H1 (cell line): Measurements from ENCODE around the gene CASK. TPM values are rescaled to one million over a fixed set of nuclear protein-coding genes. Genes with fewer than 3 reads are reported as not detected.
A peak's percentile ranks its signal among the peaks of the same experiment; 100 is the strongest.

Experiments
- CTCF ChIA-PET: fragments of 300-600 bp; sonication (Branson Sonifier 250); formaldehyde crosslinking; loops from one replicate; lab custom pipeline; 2021; ENCODE audit not compliant: partially characterized antibody; lab: Charles Lee
- POLR2A ChIA-PET: fragments of 300-600 bp; sonication (Branson Sonifier 250); formaldehyde crosslinking; loops from one replicate; lab custom pipeline; 2021; ENCODE audit warnings: inconsistent platforms; ENCODE audit not compliant: partially characterized antibody; lab: Charles Lee
- DNase-seq, 2 experiments: peaks; one replicate each; pipeline versions ENCODE4 v3.0.0 to v3.0.0-alpha.2; 2010 to 2022; ENCODE audit warnings: low spot score in 2 of 2, low read depth in 1 of 2, mixed read lengths in 1 of 2
- FAIRE-seq: peaks from 2 replicates; lab custom pipeline; 2011; peaks lifted over from hg19 to GRCh38; lab: Jason Lieb, UNC
- H2AFZ ChIP-seq: 2 replicates; pipeline ENCODE4 v1.8.1; 2012; ENCODE audit warnings: low read length, inconsistent platforms
- H2AK5ac ChIP-seq: 2 replicates; pipeline ENCODE4 v1.6.1; 2013; ENCODE audit warnings: low read depth, low read length
- H2BK120ac ChIP-seq: replicated peaks from 2 replicates; pipeline ENCODE3; 2013; ENCODE audit warnings: low read depth, low read length, inconsistent platforms
- H2BK12ac ChIP-seq: 2 replicates; pipeline ENCODE4 v1.6.1; 2013; ENCODE audit warnings: low read depth, low read length
- H2BK15ac ChIP-seq: 2 replicates; pipeline ENCODE4 v1.6.1; 2013; ENCODE audit warnings: low read length
- H2BK20ac ChIP-seq: 2 replicates; pipeline ENCODE4 v1.6.1; 2013; ENCODE audit warnings: low read length
- H2BK5ac ChIP-seq: 2 replicates; pipeline ENCODE4 v1.6.1; 2013; ENCODE audit warnings: low read depth, low read length
- H3K14ac ChIP-seq: 2 replicates; pipeline ENCODE4 v1.6.1; 2013; ENCODE audit warnings: inconsistent platforms; ENCODE audit not compliant: insufficient read length
- H3K18ac ChIP-seq: 2 replicates; pipeline ENCODE4 v1.6.1; 2013; ENCODE audit warnings: low read length; ENCODE audit errors: extremely low read depth
- H3K23ac ChIP-seq: 2 replicates; pipeline ENCODE4 v1.6.1; 2013; ENCODE audit warnings: inconsistent platforms; ENCODE audit not compliant: insufficient read length
- H3K23me2 ChIP-seq: 2 replicates; pipeline ENCODE4 v1.6.1; 2013; ENCODE audit warnings: low read depth, low read length
- H3K27ac ChIP-seq: 2 replicates; pipeline ENCODE4 v1.6.1; 2011; ENCODE audit warnings: low read depth, low read length, inconsistent platforms
- H3K27me3 ChIP-seq, 4 experiments: replicated peaks in 1 of 4; 1 replicate in 1 of 4; 2 replicates in 3 of 4; pipeline versions ENCODE4 v1.6.1 to v1.8.1; 2011 to 2013; ENCODE audit warnings: low read length in 3 of 4, mild to moderate bottlenecking in 3 of 4, inconsistent platforms in 2 of 4, mixed read lengths in 2 of 4, moderate library complexity in 1 of 4; ENCODE audit not compliant: control insufficient read depth in 3 of 4, insufficient read depth in 3 of 4; ENCODE audit errors: extremely low read depth in 1 of 4
- H3K36me3 ChIP-seq, 4 experiments: 2 replicates each; pipeline versions ENCODE4 v1.6.1 to v1.8.1; 2011 to 2013; ENCODE audit warnings: mild to moderate bottlenecking in 4 of 4, low read length in 3 of 4, moderate library complexity in 2 of 4, control low read depth in 1 of 4, inconsistent platforms in 1 of 4; ENCODE audit not compliant: insufficient read depth in 4 of 4, control insufficient read depth in 2 of 4
- H3K4ac ChIP-seq: replicated peaks from 2 replicates; pipeline ENCODE3; 2013; ENCODE audit warnings: low read length, low read depth, mixed read lengths, inconsistent platforms; ENCODE audit not compliant: insufficient read length
- H3K4me1 ChIP-seq, 4 experiments: replicated peaks in 1 of 4; 1 replicate in 1 of 4; 2 replicates in 3 of 4; pipeline versions ENCODE4 v1.6.1 to v1.8.1; 2011 to 2013; ENCODE audit warnings: low read length in 3 of 4, inconsistent platforms in 2 of 4, mixed read lengths in 1 of 4; ENCODE audit not compliant: insufficient read depth in 4 of 4, control insufficient read depth in 3 of 4
- H3K4me2 ChIP-seq, 2 experiments: 2 replicates each; pipeline versions ENCODE4 v1.6.1 to v1.8.1; 2011 to 2013; ENCODE audit warnings: low read depth in 2 of 2, low read length in 2 of 2, control low read depth in 1 of 2, inconsistent platforms in 1 of 2, mild to moderate bottlenecking in 1 of 2; ENCODE audit not compliant: insufficient read depth in 1 of 2
- H3K4me3 ChIP-seq, 4 experiments: fragments of 200-600, 300-600 bp in 1 of 4; sonication (generic), shearing (Covaris generic), sonication (Bioruptor Twin) in 1 of 4; 2 replicates each; pipeline versions ENCODE4 v1.5.1 to v1.8.1; 2011 to 2016; ENCODE audit warnings: low read length in 4 of 4, low read depth in 3 of 4, control low read depth in 2 of 4, inconsistent platforms in 2 of 4, mild to moderate bottlenecking in 2 of 4, mixed read lengths in 1 of 4, moderate library complexity in 1 of 4; ENCODE audit not compliant: insufficient read depth in 2 of 4; ENCODE audit errors: extremely low read depth in 1 of 4
- H3K56ac ChIP-seq: replicated peaks from 2 replicates; pipeline ENCODE3; 2013; ENCODE audit warnings: low read depth, mild to moderate bottlenecking, mixed read lengths, low read length, inconsistent platforms; ENCODE audit not compliant: insufficient read length
- H3K79me1 ChIP-seq: 2 replicates; pipeline ENCODE4 v1.6.1; 2013; ENCODE audit warnings: low read depth, low read length, control low read depth
- H3K79me2 ChIP-seq, 2 experiments: 2 replicates each; pipeline versions ENCODE4 v1.6.1 to v1.8.1; 2012 to 2013; ENCODE audit warnings: low read length in 2 of 2, mild to moderate bottlenecking in 2 of 2, inconsistent platforms in 1 of 2; ENCODE audit not compliant: insufficient read depth in 2 of 2, control insufficient read depth in 1 of 2
- H3K9ac ChIP-seq, 4 experiments: replicated peaks in 1 of 4; 1 replicate in 1 of 4; 2 replicates in 3 of 4; pipeline versions ENCODE4 v1.6.1 to v1.8.1; 2011 to 2013; ENCODE audit warnings: low read depth in 3 of 4, low read length in 3 of 4, control low read depth in 2 of 4, mild to moderate bottlenecking in 2 of 4, moderate library complexity in 2 of 4, inconsistent platforms in 1 of 4; ENCODE audit errors: extremely low read depth in 1 of 4
- H3K9me3 ChIP-seq, 2 experiments: 2 replicates each; pipeline versions ENCODE4 v1.6.1 to v1.8.1; 2012 to 2013; ENCODE audit warnings: mild to moderate bottlenecking in 2 of 2, moderate library complexity in 2 of 2, control low read depth in 1 of 2, inconsistent platforms in 1 of 2, low read depth in 1 of 2, low read length in 1 of 2, mixed read lengths in 1 of 2; ENCODE audit not compliant: insufficient read depth in 2 of 2
- H4K20me1 ChIP-seq, 2 experiments: replicated peaks in 1 of 2; 2 replicates each; pipeline versions ENCODE3 to v1.8.1; 2011 to 2013; ENCODE audit warnings: inconsistent platforms in 2 of 2, low read length in 2 of 2, mild to moderate bottlenecking in 1 of 2; ENCODE audit not compliant: insufficient read depth in 2 of 2, control insufficient read depth in 1 of 2
- H4K5ac ChIP-seq: 2 replicates; pipeline ENCODE4 v1.6.1; 2013; ENCODE audit warnings: low read length, low read depth, mixed read lengths, inconsistent platforms; ENCODE audit not compliant: insufficient read length
- H4K8ac ChIP-seq: 2 replicates; pipeline ENCODE4 v1.8.0; 2013; ENCODE audit warnings: mild to moderate bottlenecking, moderate library complexity, low read length, inconsistent platforms; ENCODE audit not compliant: insufficient read depth; ENCODE audit errors: extremely low read depth
- H4K91ac ChIP-seq: replicated peaks from 2 replicates; pipeline ENCODE3; 2013; ENCODE audit warnings: low read length, mixed read lengths, inconsistent platforms; ENCODE audit not compliant: insufficient read length
- ASH2L ChIP-seq: fragments of 200-600, 300-600 bp; sonication (generic); IDR thresholded peaks from one replicate; pipeline ENCODE4 v1.7.1; 2017; ENCODE audit warnings: low read length
- BCL11A ChIP-seq, 2 experiments: IDR thresholded peaks; one replicate each; pipeline ENCODE4 v1.6.1; 2011; ENCODE audit warnings: low read depth in 2 of 2, low read length in 2 of 2, mild to moderate bottlenecking in 2 of 2
- HDAC2 ChIP-seq, 2 experiments: fragments of 300-600 bp in 1 of 2; sonication (generic) in 1 of 2; IDR thresholded peaks; 2 replicates each; pipeline ENCODE4 v1.6.1; 2011 to 2012; ENCODE audit warnings: low read depth in 2 of 2, low read length in 2 of 2, mild to moderate bottlenecking in 2 of 2, moderate library complexity in 2 of 2, borderline replicate concordance in 1 of 2, inconsistent platforms in 1 of 2
- POLR2A ChIP-seq, 2 experiments: IDR thresholded peaks; 1 replicate in 1 of 2; 2 replicates in 1 of 2; pipeline ENCODE4 v1.6.1; 2011; ENCODE audit warnings: low read depth in 2 of 2, low read length in 2 of 2, mild to moderate bottlenecking in 2 of 2; ENCODE audit errors: control extremely low read depth in 1 of 2
- SP2 ChIP-seq: IDR thresholded peaks from 2 replicates; pipeline ENCODE4 v1.6.1; 2012; ENCODE audit warnings: mild to moderate bottlenecking, low read length, inconsistent platforms
- WGBS, 2 experiments: shearing (Covaris generic) in 1 of 2; methylation state at CpG; one replicate each; pipeline versions ENCODE4 v1.1.6 to v1.1.7; 2013 to 2015; ENCODE audit warnings: low lambda C conversion rate in 2 of 2, mixed read lengths in 2 of 2, inconsistent platforms in 1 of 2, low coverage in 1 of 2, missing lambda C conversion rate in 1 of 2; ENCODE audit not compliant: insufficient replicate concordance in 2 of 2, insufficient coverage in 1 of 2, insufficient read length in 1 of 2; ENCODE audit errors: extremely low coverage in 1 of 2, missing lambda C conversion rate in 1 of 2; 5-methylcytosine and 5-hydroxymethylcytosine counted together
- polyA plus RNA-seq, 7 experiments: library from polyadenylated mRNA; depleted of rRNA in 3 of 7; stranded (reverse) in 5 of 7; unstranded in 2 of 7; fragments of >200 nt in 5 of 7; fragments of 200-250 nt in 2 of 7; gene quantifications; 1 replicate in 5 of 7; 2 replicates in 1 of 7; 4 replicates in 1 of 7; pipeline versions ENCODE4 v1.2.1 to v1.2.3, GENCODE V29; 2011 to 2013; ENCODE audit warnings: missing spikeins in 2 of 7, mixed read lengths in 2 of 7
- total RNA-seq: library from RNA; stranded (reverse); fragmentation: NEBNext Ultra II Directional; extraction: Animal tissue kit (Norgen Biotek cat#: 25700); gene quantifications from 2 replicates; pipeline ENCODE4 v1.2.1, GENCODE V29; 2021

Gene CASK
- total and polyA plus RNA-seq, 2 of the 8 experiments (the other 6 are each of a cell fraction or from before 2014, with no cell fraction given) = 21.6 to 55.1 TPM

- ChIA-PET POLR2A (interaction anchor here (0.6 to 1.4 kb wide), 8 partner anchors 8 to 194 kb away, joined by 3 to 6 read pairs (median 3); no protein-coding TSS in a partner anchor), CTCF (interaction anchor here (0.6 kb wide), 1 partner anchor 10 kb away, joined by 3 read pairs; no protein-coding TSS in a partner anchor)
- Histone ChIP-seq H3K23ac (no peak overlapping the region), H2BK5ac (peak overlapping the region; percentile 85), H3K9ac (peak overlapping the region in 1 of 4 experiments; percentile 8; a peak in 2 of 7 replicates), H3K56ac (peak overlapping the region; percentile 75), H3K4ac (peak overlapping the region; percentile 91), H3K27me3 (no peaks in the 10 kb centered on the region), H3K4me2 (peak overlapping the region; percentile 52 to 67), H3K4me1 (peaks cover 7 to 23% (median 16%) of the 10 kb centered on the region in 4 experiments), H3K4me3 (peak overlapping the region in 2 of 4 experiments; percentile 25 to 29; a peak in 4 of 8 replicates), H2BK20ac (peak overlapping the region; percentile 95), H4K20me1 (no peaks in the 10 kb centered on the region), H4K8ac (peak overlapping the region; percentile 62; the same call in 1 of the 2 replicates), H3K79me1 (no peaks in the 10 kb centered on the region), H2BK15ac (no peak overlapping the region), H3K27ac (peak overlapping the region; percentile 95), H2AFZ (no peak overlapping the region), H4K5ac (peak overlapping the region; percentile 90), H4K91ac (peak overlapping the region; percentile 100), H3K18ac (peak overlapping the region; percentile 87), H3K14ac (no peak overlapping the region), H2AK5ac (peak overlapping the region; percentile 33; the same call in 1 of the 2 replicates), H2BK120ac (peak overlapping the region; percentile 99), H3K79me2 (no peaks in the 10 kb centered on the region), H2BK12ac (peak overlapping the region; percentile 52; the same call in 1 of the 2 replicates), H3K36me3 (no peaks in the 10 kb centered on the region), H3K9me3 (no peaks in the 10 kb centered on the region), H3K23me2 (peaks cover 2% of the 10 kb centered on the region; the same call in 1 of the 2 replicates)
- WGBS, 2 experiments = 4% methylated on average over 9 of the region's 12 CpGs; no CpG with 5 or more reads in 1 of the 2 experiments
- FAIRE-seq = no peak
- peak in 1 of 2 experiments; percentile 58 for DNase-seq
- TF ChIP-seq POLR2A (IDR thresholded peaks at IDR 0.05; ENCODE audit: control extremely low read depth in 1 of 2, low read depth in 2 of 2, low read length in 2 of 2) = peak in 1 of 2 experiments; percentile 27; a peak in 1 of 3 replicates
- no peak for TF ChIP-seq BCL11A (IDR thresholded peaks at IDR 0.05; ENCODE audit: low read depth in 2 of 2, low read length in 2 of 2)
- TF ChIP-seq SP2 = no peak
- TF ChIP-seq HDAC2 (IDR thresholded peaks at IDR 0.05; ENCODE audit: borderline replicate concordance in 1 of 2, low read depth in 2 of 2, low read length in 2 of 2) = peak in 1 of 2 experiments; percentile 32; a peak in 1 of 4 replicates
- peak; percentile 95 for TF ChIP-seq ASH2L
Measured at GRCh38 chrX:41475591-41476241, 447.6 kb downstream of the CASK start.
